EL (cell line): ENCODE data around the gene SEPTIN1.
A peak's percentile ranks its signal among the peaks of the same experiment; 100 is the strongest.
"Not testable (repeated sequence)": the region's sequence is repeated elsewhere in the genome, so short reads cannot be mapped to it uniquely, and the experiment has no call there.

Experiments used
- DNase-seq: peaks from one replicate; pipeline ENCODE4 v3.0.0-alpha.2; 2016

Gene SEPTIN1

GRCh38 chr16:30401768-30402425 is 19.5 kb upstream of the SEPTIN1 start:
- no peak for DNase-seq

- no peak for DNase-seq
Observed at GRCh38 chr16:30399435-30400186, 17.2 kb upstream of the SEPTIN1 start.

GRCh38 chr16:30398661-30399434 is 16.5 kb upstream of the SEPTIN1 start:
- no peak for DNase-seq

GRCh38 chr16:30397776-30398660 is 15.7 kb upstream of the SEPTIN1 start:
- DNase-seq = no peak

- DNase-seq = no peak
Observed at GRCh38 chr16:30397056-30397455, 14.7 kb upstream of the SEPTIN1 start.

- not testable (repeated sequence) for DNase-seq
Observed at GRCh38 chr16:30396627-30397026, 14.3 kb upstream of the SEPTIN1 start.

GRCh38 chr16:30395992-30396585 is 13.7 kb upstream of the SEPTIN1 start:
- peak; percentile 45 for DNase-seq

GRCh38 chr16:30395155-30395991 is 13.0 kb upstream of the SEPTIN1 start, which contains the start of gene ZNF48:
TSS of gene ZNF48 (plus strand) at chr16:30395420. CDS start at chr16:30395795, 375 bp downstream.
- DNase-seq = peak; percentile 84

GRCh38 chr16:30394592-30395154 is 12.3 kb upstream of the SEPTIN1 start:
- DNase-seq = peak; percentile 42

- no peak for DNase-seq
Observed at GRCh38 chr16:30383521-30383920, 1.2 kb upstream of the SEPTIN1 start.

GRCh38 chr16:30381291-30382041 is 895 bp downstream of the SEPTIN1 start:
- no peak for DNase-seq

- DNase-seq = no peak
Observed at GRCh38 chr16:30380803-30381208, 1.6 kb downstream of the SEPTIN1 start.

GRCh38 chr16:30380072-30380802 is 2.1 kb downstream of the SEPTIN1 start:
- no peak for DNase-seq

GRCh38 chr16:30379158-30379783 is 3.1 kb downstream of the SEPTIN1 start:
- DNase-seq = no peak

GRCh38 chr16:30378236-30379157 is 3.9 kb downstream of the SEPTIN1 start:
- DNase-seq = peak; percentile 98

GRCh38 chr16:30377812-30378235 is 4.5 kb downstream of the SEPTIN1 start:
- DNase-seq = peak; percentile 86

- no peak for DNase-seq
Observed at GRCh38 chr16:30377050-30377811, 5.1 kb downstream of the SEPTIN1 start.
